Astrocyte of the spinal cord (primary cell): ENCODE measurements around the gene SMLR1.

Experiments used
- DNase-seq: peaks from one replicate; pipeline ENCODE4 v3.0.0; 2011; ENCODE audit warnings: low read depth, low spot score
- H3K4me3 ChIP-seq: 2 replicates; pipeline ENCODE4 v1.5.1; 2011; ENCODE audit warnings: low read depth, mild to moderate bottlenecking, low read length, moderate library complexity
- CTCF ChIP-seq: IDR thresholded peaks from 2 replicates; pipeline ENCODE4 v1.5.1; 2012; ENCODE audit warnings: low read depth, mild to moderate bottlenecking, low read length, inconsistent platforms
- in situ Hi-C: cut with HindIII; loops from 2 replicates; pipeline ENCODE4 v1.10.0; 2017; ENCODE audit warnings: low sequenced_read_pairs

The SMLR1 gene

DNA sequence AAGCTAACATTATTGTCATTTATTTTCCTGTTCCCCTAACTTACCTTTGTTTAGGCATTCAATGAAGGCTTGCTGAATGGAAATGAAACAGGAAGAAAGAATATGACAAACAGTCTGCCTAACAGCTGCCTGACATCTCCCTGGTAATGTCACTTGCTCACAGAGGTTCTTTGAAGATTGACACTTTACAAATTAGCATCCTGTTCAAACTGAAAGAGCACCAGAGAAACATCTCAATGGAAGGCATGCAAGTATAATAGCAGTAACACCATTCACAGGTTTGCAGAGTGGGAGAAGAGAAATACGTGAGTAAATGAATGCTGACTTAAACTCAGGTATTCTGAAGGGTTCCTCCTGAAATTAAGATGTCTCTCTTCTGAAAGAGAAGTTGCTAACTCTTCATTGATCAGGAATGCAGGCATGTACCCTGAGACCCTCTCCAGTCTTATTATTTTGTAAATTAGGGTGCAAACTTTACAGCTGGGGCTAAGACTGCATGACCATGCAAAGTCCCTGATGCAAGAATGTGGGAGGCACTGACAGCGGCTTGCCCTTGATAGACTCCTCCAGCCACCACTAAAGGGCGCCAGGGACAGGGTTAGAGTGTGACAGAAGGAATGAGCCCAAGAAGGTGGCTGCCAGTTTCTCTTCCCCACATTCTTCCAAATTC lies 1.3 kb upstream of the SMLR1 start:
- no peak for TF ChIP-seq CTCF
- no peak overlapping the region for H3K4me3 ChIP-seq
- in situ Hi-C loops = no loop called here
- DNase-seq = no peak

DNA sequence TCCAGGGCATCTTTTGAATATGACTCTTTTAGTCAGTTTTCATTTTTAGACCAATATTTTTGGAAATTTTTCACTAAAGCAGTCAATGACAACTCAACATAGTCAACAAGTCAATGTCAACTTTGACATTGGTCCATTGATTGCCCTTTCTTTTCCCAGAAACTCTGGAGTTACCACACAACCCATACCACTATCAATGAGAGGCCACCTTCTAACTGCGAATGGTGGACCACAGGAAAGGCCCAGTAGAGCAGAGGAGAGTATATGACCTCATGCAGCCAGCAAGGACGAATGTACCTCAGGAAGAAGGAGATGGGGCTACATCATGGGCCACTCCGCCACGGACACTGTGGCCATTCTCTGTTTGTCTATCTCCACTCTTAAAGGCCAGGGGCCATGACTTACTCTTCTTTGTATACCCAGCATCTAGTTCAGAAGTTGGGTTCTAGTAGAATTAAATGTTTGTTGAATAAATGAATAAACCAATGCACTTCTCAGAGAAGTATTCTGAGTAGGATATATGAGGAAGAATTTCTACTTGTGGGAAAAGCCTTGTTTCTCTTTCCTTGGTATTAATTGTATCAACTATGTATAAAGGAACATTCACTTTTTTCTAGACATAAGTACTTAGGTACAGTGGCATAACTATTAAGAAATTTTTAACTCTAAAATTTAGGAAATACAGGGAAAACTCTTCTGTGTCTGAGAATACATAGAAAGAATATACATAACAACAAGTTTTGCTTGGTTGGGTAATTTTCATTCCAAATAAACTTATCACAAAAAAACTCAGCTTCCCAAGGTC lies 562 bp upstream of the SMLR1 start:
- H3K4me3 ChIP-seq = no peak overlapping the region
- TF ChIP-seq CTCF = no peak
- no peak for DNase-seq
- in situ Hi-C loops = no loop called here

GRCh38 chr6:130829333-130829910 lies 2.2 kb downstream of the SMLR1 start:
- TF ChIP-seq CTCF = no peak
- no peak for DNase-seq
- in situ Hi-C loops = no loop called here
- no peak overlapping the region for H3K4me3 ChIP-seq

- in situ Hi-C loops = no loop called here
- no peak for DNase-seq
- no peak overlapping the region for H3K4me3 ChIP-seq
- TF ChIP-seq CTCF = no peak
Measured at GRCh38 chr6:130831607-130832006, 4.4 kb downstream of the SMLR1 start.

DNA sequence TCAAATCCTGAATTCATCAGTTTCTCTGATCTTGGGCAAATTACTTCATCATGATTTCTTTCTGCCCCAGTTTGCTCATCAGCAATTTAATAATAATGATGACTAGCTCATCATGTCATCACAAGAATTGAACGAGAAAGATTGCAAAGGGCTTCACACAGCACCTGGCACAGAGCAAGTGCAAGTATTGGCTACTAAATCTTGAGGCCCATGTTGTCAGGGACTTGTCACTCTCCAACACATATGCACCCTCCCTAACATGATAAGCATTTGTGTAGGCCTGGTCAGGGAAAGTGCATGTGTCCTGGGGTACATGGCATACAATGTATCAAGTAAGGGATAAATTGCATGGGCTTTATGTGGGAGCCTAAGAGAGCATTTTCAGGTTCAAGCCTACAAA lies 6.4 kb downstream of the SMLR1 start:
- in situ Hi-C loops = no loop called here
- TF ChIP-seq CTCF = no peak
- H3K4me3 ChIP-seq = no peak overlapping the region
- no peak for DNase-seq

DNA sequence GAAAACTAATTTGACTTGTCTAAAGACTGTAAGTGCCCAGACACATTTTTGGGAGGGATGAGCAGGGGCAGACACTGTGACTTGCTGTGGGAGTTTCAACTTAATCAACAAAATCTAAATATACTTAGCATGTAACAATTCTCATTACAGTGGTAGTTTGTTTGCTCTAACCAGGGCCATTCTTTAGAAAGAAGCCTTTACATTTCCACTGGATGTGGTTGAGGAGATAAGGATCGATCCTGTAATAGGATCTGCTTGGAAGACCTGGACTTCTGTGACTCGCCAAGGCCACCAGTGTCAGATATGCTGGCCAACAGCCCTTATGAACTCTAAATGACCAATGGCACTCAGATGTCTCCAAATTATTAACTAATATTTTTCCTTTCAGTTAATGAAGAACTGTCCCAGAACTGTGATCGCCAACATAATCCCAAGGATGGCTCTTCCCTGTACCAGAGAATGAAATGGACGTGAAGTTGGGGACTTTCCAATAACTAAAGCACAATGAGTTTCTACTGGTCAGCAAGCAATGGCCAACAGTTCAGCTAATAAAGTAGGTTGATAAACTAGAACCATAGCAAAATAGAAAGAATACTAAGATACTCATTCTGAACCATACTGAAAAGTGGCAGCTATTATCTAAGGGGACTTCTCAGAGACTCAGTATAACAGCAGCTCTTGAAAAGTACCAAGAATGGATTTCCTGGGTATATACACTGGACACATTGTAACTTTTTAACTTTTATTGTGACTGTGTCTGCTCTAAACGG lies 7.5 kb downstream of the SMLR1 start:
- H3K4me3 ChIP-seq = no peak overlapping the region
- in situ Hi-C loops = no loop called here
- no peak for TF ChIP-seq CTCF
- no peak for DNase-seq
